Bone marrow (tissue), 2 donors: ENCODE results near the gene SLC35C1.
A peak's percentile ranks its signal among the peaks of the same experiment; 100 is the strongest.

Source experiments
- DNase-seq, 2 donors: peaks; one replicate each; lab custom pipeline; 2025; lab: John Stamatoyannopoulos, UW

Gene SLC35C1

DNA sequence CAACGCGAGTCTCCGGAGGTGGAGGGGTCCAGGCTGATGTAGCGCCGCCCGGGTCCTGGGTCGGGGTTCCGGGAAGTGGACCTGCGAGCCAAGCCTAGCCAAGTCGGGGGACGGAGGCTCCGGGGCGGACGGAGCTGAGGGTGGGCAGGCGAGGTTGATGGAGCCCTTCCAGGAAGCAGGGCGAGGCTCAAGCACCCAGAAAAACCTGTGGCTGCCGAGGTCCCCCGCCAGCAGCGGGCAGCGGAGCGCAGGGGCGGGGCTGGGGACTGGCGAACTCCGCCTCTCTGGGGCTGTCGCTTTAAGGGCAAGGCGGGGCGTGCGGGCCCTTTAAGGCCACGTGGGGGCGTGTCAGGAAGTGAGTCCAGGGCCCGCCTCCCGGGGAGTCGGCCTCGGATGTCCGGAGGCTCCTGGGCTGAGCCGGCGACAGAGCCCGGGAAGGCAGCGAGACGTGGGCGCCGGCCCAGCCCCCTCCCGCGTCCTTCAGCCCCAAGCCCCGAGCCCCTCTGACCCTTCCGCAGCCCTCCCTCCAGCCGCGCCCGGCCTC lies at the start of gene SLC35C1:
Gene SLC35C1 (plus strand): TSS at position 389 of the 544 bp plus-strand sequence. CDS start 653 bp downstream, outside the sequence.
- peak; percentile 78 to 87 for DNase-seq

DNA sequence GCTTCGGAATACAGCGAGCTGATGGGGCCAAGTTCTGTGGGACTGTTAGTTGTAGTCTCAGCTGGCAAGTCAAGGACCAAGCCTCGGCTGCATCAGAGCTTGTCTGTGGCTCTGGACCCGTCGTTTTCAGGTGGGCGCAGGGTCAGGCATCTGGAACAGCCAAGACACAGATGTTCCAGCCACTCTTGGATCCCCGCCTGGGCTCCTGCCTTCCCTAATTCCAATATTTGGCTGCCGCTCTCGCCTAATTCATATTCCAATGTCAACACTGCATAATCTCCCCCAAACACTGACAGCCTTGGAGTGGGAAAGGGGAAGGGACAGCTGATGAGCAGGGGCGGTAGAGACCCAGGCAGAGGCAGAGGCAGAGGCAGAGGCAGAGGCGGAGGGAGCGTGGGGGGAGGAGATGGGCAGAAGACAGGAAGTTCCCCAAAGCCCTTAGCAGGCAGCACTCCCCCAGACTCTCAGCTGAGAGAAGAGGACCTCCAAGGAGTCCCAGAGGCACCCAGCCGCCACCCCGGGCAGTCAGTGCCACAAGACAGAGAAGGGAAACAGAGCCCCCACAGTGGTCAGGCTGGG lies 49.6 kb upstream of the SLC35C1 start:
- DNase-seq: no peak

DNA sequence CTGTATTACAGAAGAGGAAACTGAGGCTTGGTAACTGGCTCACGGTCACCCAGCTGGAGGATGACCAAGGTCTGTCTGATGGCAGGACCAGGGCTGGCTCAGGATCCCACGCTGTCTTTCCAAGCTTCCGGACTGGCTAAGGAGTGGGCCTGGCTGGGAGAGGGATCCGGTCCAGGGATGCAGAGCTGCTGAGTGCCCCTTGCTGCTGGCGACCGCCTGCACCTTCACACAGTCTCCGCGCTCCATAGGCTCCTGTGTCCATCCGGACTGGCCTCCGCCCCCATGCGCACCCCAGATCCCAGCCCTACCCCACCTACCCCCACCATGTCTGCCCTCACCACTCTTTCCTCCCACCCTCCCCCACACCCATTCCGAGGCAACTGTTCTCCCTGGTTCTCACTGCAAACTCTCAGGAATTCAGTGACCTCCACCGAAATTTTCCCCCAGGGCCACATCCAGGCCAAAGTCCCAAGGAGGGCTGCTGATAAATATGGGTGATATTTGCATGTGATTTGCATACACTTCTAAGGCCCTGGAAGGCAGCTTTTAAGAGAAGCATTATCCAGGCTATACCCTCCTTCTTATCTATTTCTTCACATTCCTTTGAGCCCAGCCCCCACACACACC lies 48.5 kb upstream of the SLC35C1 start:
- no peak for DNase-seq

DNA sequence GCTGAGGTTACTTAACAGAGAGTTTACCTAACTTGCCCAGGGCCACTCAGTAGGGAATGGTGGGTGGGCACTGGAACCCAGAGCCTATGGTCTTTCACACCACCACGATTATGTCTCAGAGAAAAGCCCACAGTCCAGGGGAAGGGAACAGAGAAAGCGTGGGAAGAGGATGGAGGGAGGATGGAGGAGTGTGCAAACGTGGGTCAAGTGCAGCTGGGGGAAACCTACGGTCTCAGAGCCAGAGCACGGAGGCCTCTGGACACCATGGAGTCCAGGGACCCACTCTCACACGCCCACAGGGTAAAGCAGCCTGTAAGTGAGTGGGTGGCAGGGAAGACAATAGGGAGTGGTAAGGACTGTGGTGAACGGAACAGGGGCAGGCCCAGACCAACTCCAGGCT lies 47.3 kb upstream of the SLC35C1 start:
- no peak for DNase-seq

DNA sequence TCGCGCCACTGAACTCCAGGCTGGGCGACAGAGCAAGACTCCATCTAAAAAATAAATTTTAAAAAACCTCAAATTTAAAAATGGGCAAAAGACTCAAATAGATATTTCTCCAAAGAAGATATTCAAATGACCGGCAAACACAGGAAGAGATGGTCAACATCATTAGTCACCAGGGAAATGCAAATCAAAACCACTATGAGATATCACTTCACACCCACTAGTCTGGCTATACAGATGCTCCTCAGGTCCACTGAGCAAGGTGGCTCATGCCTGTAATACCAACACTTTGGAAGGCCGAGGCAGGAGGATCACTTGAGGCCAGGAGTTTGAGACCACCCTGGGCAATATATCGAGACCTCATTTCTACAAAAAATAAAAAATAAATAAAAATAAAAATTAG lies 43.3 kb upstream of the SLC35C1 start:
- DNase-seq: no peak

DNA sequence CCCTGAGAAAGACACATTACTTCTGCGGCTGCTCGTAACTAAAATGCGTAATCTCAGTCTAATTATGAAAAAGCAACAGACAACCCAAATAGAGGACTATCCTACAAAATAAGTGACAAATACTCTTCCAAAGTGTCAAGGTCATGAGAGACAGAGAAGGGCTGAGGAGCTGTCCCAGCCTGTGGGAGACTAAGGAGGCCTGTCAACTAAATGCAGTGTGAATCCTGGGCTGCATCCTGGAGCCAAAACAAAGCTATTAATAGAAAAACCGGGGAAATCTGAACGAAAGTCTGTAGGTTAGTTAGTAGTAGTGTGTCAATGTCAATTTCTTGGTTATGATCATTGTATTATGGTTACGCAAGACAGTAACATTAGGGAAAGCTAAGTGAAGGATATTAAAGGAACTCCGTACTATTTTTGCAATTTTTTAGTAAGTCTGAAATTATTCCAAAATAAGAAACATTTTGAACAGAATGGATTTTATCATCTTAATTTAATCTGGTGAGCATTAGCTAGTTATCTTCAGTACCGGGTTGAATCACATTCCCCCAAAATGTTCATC lies 39.8 kb upstream of the SLC35C1 start:
- DNase-seq: no peak

DNA sequence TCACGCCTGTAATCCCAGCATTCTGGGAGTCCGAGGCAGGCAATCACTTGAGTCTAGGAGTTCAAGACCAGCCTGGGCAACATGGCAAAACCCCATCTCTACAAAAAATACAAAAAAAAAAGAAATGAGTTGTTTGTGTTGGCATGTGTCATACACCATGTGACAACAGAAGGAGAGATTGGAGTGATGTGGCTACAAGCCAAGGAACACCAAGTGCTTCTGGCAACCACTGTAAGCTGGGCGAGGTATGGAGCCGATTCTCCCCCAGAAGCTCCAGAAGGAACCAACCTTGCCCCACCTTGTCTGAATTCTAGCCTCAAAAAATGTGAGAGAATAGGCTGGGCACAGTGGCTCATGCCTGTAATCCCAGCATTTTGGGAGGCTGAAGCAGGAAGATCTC lies 39.1 kb upstream of the SLC35C1 start:
- DNase-seq: no peak

DNA sequence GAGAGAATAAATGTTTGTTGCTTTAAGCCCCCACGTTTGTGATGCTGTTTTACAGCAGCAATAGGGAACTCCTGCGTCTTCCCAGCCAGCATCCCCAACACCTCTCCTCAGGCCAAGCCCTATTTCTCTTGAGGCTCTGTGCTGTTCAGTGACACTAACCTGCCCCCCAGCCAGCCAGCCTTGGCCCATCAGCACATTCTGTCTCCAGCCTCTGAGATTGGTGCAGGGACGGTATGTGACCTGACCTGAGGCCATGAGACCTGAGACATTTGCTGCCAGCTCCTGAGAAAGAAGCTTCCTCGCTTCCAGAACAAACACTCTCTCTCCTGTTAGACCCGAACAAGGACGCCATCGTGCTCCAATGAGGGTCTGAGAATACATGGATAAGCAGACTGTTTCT lies 38.5 kb upstream of the SLC35C1 start:
- DNase-seq: no peak

DNA sequence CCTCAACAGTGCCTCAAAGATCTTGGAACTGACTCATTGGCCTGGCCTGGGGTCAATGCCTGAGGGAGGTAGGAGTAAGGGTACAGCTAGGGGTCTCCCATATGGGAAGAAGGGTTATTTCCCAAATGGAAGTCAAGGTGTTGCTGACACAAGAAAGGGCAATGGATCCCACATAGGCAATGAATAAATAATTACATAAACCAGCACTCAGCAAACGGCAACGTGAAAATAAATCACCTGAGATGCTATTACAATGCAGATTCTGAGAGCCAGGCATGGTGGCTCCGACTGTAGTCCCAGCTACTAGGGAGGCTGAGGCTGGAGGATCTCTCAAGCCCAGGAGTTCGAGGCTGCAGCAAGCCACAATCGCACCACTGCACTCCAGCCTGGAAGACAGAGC lies 36.5 kb upstream of the SLC35C1 start:
- DNase-seq: no peak

DNA sequence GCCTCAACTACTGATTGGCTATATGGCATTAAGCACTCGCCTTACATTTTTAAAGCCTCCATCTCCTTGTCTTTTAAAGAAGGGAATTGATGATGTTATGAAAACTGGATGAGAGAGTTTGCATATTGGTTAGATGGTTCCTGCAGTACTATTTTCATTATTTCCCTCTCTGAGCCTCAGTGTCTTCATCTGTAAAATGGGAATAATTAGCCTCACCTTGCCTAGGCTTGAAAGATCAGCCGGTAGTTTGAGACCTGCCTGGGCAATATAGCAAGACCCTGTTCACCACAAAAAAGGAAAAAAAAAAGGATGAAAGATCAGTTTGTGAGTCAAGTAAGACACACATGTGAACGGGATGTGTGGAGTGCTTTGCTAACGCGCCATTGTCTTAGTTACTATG lies 35.0 kb upstream of the SLC35C1 start:
- no peak for DNase-seq

DNA sequence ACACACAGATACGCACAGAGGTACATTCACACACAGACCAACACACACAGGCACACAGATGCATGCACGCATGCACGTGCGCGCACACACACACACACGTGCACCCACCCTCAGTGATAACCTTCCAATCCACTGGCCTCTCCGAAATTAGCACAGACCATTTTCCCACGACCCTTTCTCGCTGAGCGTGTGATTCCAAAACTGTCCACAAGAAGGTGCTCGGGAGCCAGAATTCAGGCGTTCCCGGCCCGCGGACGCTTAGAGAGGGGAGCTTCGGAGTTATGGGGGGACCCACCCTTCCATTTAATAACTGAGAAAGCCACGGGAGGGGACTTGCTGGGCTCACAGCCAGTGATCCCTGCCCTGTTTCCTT lies 33.8 kb upstream of the SLC35C1 start:
- DNase-seq: peak; percentile 59 to 78

DNA sequence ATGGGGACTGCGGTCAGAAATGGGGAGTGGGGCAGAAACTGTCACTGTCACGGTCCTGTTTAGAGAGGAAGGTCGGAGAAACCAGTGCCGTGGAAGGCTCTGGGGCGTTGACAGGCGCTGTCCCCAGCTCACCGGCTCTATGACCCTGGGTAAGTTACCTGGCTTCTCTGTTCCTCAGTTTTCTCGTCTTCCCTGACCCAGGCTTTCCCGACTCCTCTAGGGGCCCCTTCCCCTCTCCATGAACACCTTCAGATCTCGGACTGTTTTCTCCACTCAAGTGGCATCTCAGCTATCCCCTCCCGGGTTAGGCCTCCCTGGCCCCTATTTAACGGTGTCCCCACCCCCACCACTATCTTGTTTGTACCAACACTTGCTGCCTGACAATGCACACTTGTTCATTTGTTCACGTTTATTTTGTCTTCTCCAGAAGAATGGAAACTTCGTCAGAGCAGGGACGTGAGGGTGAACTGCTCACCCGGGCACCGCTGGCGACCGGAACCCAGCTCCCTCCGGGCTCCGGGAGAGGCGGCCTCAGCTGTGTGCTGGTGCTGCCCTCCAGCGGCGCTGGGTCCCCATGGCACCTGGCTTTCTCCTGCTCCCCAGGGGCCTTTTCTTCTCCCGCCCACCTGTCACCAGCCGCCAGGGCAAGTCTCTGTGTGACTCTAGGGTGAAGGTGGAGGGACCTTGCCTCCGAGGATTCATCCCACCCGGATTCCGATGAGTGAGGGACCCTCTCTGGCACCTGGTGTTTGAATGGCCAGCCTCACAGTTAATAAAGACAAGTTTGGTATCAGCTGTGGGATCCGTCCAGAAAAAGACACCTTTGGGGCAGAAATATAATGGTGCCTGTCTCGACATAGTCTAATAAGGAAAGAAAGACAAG lies 33.1 kb upstream of the SLC35C1 start:
- peak; percentile 49 to 78 for DNase-seq

DNA sequence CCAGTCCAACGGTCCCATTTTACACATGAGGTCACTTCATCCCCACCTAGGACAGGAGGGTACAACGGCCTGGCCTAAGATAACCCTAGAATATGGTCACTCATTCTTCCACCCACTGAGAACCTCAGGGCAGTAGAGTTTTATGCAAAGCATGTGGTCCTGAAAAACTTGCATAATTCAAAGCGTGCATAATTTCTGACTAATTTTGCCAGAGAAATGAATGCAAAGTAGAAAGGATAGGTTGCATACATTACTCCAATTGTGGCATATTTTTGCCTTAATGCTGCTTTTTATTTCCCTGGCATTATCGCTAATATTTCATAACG lies 32.5 kb upstream of the SLC35C1 start:
- no peak for DNase-seq

DNA sequence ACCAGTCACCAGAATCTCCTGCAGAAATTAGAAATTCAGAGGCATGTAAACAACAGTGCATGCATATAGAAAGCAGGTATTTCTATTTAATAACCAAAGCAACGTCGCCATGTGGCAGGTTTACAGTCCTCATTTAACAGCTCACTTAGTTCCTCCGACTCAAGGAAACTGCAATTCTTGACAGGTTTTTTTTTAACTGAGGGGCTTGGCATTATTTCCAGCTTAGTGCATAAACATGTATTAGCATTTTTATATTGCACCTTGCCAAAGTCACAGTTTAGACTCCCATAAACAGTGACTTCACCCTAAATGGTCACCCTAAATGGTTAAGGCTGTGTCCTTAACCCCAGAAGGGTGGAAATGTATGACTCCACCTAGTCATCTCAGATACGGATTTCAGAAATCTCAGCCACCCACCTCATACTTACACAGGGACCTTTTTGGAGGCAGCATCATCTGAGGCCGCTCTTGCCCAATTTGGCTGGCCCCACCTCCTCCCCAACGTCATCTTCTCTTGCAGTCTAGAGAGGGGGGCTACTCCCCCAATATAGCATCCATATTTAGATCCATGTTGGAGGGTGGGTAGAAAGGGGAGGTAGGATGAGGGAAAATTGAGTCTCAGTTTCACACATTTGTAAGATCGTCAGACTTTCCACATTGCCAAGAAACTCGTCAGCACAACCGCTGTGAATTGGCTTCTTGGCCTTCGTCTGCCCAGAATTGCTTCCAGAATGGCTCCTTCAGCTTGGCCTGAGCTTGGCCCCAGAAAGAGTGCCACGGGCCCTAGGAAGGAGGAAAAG lies 31.8 kb upstream of the SLC35C1 start:
- DNase-seq: no peak

DNA sequence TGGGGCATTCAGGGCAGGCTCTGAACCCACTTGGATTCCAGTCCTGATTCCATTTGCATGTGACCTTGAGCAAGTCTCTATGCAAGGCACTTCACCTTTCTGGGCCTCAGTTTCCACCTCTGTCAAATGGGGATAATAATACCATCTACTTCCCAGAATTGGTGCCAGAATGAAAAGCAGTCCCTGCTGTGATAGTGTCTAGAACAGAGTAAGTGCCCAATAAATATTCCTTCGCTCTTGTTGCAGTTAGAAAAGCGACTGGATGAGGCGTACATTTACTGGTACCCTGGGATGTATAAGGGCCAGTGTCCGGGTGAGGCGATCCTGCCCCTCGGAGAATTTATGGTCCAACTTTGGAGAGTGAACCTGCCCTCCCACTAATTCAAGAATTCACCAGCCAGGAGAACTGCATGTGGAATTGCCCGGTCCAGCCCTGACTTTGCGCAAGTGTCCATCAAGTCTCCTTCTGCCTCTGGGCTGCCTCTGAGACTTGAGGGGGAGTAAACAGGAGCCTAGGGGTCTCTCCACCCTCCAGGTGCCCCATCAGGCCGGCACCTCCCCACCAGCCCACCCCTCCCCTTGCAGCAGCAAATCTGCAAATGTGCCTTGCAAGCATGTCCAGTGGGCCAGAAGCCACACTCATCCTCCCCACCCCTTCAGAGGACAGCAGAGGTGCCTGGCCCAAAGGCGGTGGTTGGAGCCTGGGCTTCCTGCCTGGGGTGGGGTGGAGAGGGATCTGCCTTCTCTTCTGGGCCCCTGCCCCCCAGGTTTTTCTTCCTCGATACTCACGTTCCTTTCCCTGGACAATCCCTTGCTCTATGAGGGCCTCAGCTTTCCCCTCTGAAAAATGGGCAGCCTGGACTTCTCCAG lies 30.9 kb upstream of the SLC35C1 start:
- DNase-seq: no peak

DNA sequence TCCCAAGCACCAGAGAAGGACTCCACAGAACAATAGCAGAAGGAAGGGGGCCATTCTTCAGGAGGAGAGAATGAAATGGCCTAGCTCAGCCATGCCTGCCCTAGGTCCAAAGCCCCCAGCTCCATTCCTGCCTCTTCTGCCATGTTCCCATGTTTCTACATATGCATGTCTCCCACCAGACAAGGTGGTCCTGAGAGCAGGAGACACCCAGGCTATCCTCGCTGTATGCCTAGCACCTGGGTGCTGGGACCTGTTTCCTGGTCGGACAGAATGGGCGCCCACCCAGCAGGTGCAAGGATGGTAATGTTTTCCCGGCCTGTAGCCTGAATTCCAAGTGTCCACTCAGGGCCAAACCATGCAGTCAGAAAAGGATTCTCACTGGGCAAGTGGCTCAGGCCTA lies 30.2 kb upstream of the SLC35C1 start:
- DNase-seq: no peak

DNA sequence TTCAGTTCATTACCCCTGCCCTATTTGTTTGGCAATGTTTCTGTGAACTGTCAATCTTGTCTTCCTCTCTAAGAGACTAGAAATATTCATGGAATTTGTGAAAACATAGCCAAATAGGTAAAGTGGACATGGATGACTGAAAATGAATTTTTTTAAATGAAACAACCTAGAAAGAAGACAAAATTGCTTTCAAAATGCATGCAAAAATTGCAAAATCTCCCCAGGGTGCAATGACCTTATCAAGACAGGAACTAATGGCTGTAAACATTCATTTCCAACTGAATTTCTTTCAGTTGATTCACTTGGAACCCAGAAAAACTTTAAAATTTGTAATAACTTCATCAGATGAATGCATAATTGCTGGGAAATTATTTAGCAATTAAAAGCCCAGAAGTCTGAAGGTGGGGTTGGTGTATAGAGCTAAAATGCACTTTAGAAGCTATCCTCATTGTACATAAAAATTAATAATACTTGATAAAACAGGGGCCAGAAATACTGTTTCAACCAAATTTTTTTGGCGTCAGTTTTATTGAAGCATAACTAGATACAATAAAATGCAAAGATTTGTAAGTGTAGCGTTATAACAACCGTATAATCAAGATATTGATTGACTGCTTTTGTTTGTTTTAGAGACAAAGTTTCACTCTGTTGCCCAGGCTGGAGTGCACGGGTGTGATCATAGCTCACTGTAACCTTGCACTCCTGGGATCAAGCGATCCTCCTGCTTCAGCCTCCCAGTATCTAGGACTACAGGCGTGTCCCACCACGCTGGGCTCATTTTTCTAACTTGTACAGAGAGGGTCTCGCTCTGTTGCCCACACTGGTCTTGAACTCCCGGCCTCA lies 27.6 kb upstream of the SLC35C1 start:
- no peak for DNase-seq

DNA sequence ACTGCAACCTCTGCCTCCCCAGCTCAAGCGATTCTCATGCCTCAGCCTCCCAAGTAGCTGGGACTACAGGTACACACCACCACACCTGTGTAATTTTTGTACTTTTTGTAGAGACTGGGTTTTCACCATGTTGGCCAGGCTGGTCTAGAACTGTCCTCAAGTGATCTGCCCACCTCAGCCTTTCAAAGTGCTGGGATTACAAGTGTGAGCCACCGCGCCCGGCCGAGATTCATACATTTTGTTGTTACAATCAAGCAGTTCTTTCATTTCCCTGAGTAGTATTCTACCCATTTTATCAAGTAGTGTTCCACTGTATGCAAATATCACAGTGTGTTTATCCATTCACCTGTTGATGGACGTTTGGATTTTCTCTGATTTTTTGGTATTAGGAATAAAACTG lies 26.6 kb upstream of the SLC35C1 start:
- no peak for DNase-seq

DNA sequence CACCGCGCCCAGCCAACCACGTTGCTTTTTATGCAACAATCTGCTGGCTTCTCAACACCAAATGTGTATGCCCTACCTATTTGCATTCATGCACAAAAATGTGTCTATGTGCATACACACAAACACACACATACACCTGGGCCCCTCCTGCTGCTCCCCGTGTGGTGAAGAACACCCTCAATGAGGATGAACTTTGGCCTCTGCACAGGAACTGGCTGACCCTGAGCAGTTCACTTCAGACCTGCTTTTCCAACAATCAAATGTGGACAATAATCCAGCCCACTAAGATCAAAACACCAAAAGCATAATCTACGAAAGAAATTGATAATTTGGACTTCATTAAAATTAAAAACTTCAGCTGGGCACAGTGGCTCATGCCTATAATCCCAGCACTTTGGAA lies 25.3 kb upstream of the SLC35C1 start:
- no peak for DNase-seq

DNA sequence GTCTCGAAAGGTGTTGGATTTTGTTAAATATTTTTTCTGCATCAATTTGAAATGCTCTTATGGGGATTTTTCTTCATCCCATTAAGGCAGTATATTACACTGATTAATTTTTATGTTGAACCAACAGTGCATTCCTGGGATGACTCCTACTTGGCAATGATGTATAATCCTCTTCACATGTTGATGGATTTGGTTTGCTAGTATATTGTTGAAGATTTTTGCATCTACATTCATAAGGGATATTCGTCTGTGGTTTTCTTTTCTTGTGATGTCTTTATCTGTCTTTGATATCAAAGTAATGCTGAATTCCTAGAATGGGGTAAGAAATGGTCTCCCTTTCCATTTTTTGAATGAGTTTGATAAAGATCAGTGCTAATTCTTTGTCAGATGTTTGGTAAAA lies 18.7 kb upstream of the SLC35C1 start:
- DNase-seq: no peak
